HG02981 (cell line): Measurements from ENCODE around the gene LARGE1.

ENCODE experiments used
- ATAC-seq: cut with Tn5 transposase; IDR thresholded peaks from one replicate; pipeline ENCODE4 v1.9.1; 2021; ENCODE audit warnings: mild to moderate bottlenecking, moderate library complexity; ENCODE audit not compliant: unreplicated experiment

LARGE1 gene

GRCh38 chr22:33274214-33275072 lies 645.8 kb downstream of the LARGE1 start:
- no peak for ATAC-seq

- no peak for ATAC-seq
Observed at GRCh38 chr22:33272871-33273270, 647.4 kb downstream of the LARGE1 start.

- peak; percentile 37 for ATAC-seq
Observed at GRCh38 chr22:33272180-33272579, 648.1 kb downstream of the LARGE1 start.

GRCh38 chr22:33271390-33272161 lies 648.7 kb downstream of the LARGE1 start:
- ATAC-seq = peak; percentile 66

- ATAC-seq = no peak
Observed at GRCh38 chr22:33270596-33270995, 649.7 kb downstream of the LARGE1 start.

- ATAC-seq = no peak
Observed at GRCh38 chr22:33261699-33262098, 658.6 kb downstream of the LARGE1 start.

GRCh38 chr22:33260498-33260897 lies 659.8 kb downstream of the LARGE1 start:
- no peak for ATAC-seq

GRCh38 chr22:33255791-33256190 lies 664.5 kb downstream of the LARGE1 start:
- no peak for ATAC-seq

- no peak for ATAC-seq
Observed at GRCh38 chr22:33248948-33249347, 671.3 kb downstream of the LARGE1 start.

- peak; percentile 68 for ATAC-seq
Observed at GRCh38 chr22:33247758-33248157, 672.5 kb downstream of the LARGE1 start.

- no peak for ATAC-seq
Observed at GRCh38 chr22:33242078-33242477, 678.2 kb downstream of the LARGE1 start.

- no peak for ATAC-seq
Observed at GRCh38 chr22:33240888-33241475, 679.3 kb downstream of the LARGE1 start.

- no peak for ATAC-seq
Observed at GRCh38 chr22:33232071-33232470, 688.2 kb downstream of the LARGE1 start.

GRCh38 chr22:33227791-33228190 lies 692.5 kb downstream of the LARGE1 start:
- no peak for ATAC-seq

GRCh38 chr22:33224841-33225240 lies 695.4 kb downstream of the LARGE1 start:
- ATAC-seq = no peak
